Nephron progenitor cell (in vitro differentiated cells): ENCODE results near the gene KRTAP2-1.
"Not testable (repeated sequence)": the region's sequence is repeated elsewhere in the genome, so short reads cannot be mapped to it uniquely, and the experiment has no call there.

Source experiments
- DNase-seq: peaks from one replicate; pipeline ENCODE4 v3.0.0; 2021
- H3K27ac Mint-ChIP-seq: 2 replicates; pipeline ENCODE4 v1.8.0; 2021; ENCODE audit warnings: mild to moderate bottlenecking, moderate library complexity, mixed read lengths
- H3K27me3 Mint-ChIP-seq: 2 replicates; pipeline ENCODE4 v1.8.0; 2021; ENCODE audit warnings: mild to moderate bottlenecking, low read depth, mixed read lengths; ENCODE audit not compliant: poor library complexity
- H3K36me3 Mint-ChIP-seq: 2 replicates; pipeline ENCODE4 v1.8.0; 2021; ENCODE audit warnings: low read depth, mixed read lengths
- H3K4me1 Mint-ChIP-seq: 2 replicates; pipeline ENCODE4 v1.8.0; 2021; ENCODE audit warnings: mixed read lengths
- H3K4me3 Mint-ChIP-seq: 2 replicates; pipeline ENCODE4 v1.8.0; 2021; ENCODE audit warnings: mild to moderate bottlenecking, moderate library complexity, mixed read lengths
- H3K9me3 Mint-ChIP-seq: 2 replicates; pipeline ENCODE4 v1.8.0; 2021; ENCODE audit warnings: mild to moderate bottlenecking, moderate library complexity, mixed read lengths
- CTCF ChIP-seq: fragments of 200-600 bp; sonication (generic); IDR thresholded peaks from 2 replicates; pipeline ENCODE4 v1.5.0; 2021; ENCODE audit warnings: antibody characterized with exemption

Gene KRTAP2-1

GRCh38 chr17:41008811-41009210 lies 38.3 kb downstream of the KRTAP2-1 start, which contains the start of gene KRTAP3-1:
Gene KRTAP3-1 (minus strand): TSS chr17:41009128. CDS start chr17:41009074, 54 bp downstream.
- Mint-ChIP-seq H3K9me3 (no peaks in the 10 kb centered on the region), H3K36me3 (no peaks in the 10 kb centered on the region), H3K4me3 (no peak within 1 kb of the TSS), H3K4me1 (no peaks in the 10 kb centered on the region), H3K27ac (no peak within 1 kb of the TSS), H3K27me3 (no peaks in the 10 kb centered on the region)
- no peak for TF ChIP-seq CTCF
- DNase-seq = no peak

- Mint-ChIP-seq H3K27me3 (peaks cover 2% of the 10 kb centered on the region), H3K9me3 (no peaks in the 10 kb centered on the region), H3K4me1 (no peaks in the 10 kb centered on the region), H3K4me3 (no peak overlapping the region), H3K27ac (no peak overlapping the region), H3K36me3 (no peaks in the 10 kb centered on the region)
- no peak for TF ChIP-seq CTCF
- DNase-seq = no peak
Measured at GRCh38 chr17:41004397-41004796, 42.7 kb downstream of the KRTAP2-1 start.

- no peaks in the 10 kb centered on the region for H3K36me3 Mint-ChIP-seq
- H3K4me3 Mint-ChIP-seq = no peak overlapping the region
- no peaks in the 10 kb centered on the region for H3K9me3 Mint-ChIP-seq
- no peak overlapping the region for H3K27ac Mint-ChIP-seq
- H3K4me1 Mint-ChIP-seq = no peaks in the 10 kb centered on the region
- peaks cover 2% of the 10 kb centered on the region for H3K27me3 Mint-ChIP-seq
- DNase-seq = no peak
- TF ChIP-seq CTCF = no peak
Measured at GRCh38 chr17:41003926-41004325, 43.2 kb downstream of the KRTAP2-1 start.

- TF ChIP-seq CTCF = no peak
- Mint-ChIP-seq H3K4me3 (no peak overlapping the region), H3K27ac (no peak overlapping the region), H3K27me3 (peaks cover 2% of the 10 kb centered on the region), H3K9me3 (no peaks in the 10 kb centered on the region), H3K4me1 (no peaks in the 10 kb centered on the region), H3K36me3 (no peaks in the 10 kb centered on the region)
- no peak for DNase-seq
Measured at GRCh38 chr17:41002814-41003213, 44.3 kb downstream of the KRTAP2-1 start.

GRCh38 chr17:41001795-41002194 lies 45.3 kb downstream of the KRTAP2-1 start:
- Mint-ChIP-seq H3K4me3 (no peak overlapping the region), H3K4me1 (peaks cover 6% of the 10 kb centered on the region), H3K27ac (no peak overlapping the region), H3K27me3 (peaks cover 2% of the 10 kb centered on the region), H3K9me3 (no peaks in the 10 kb centered on the region), H3K36me3 (no peaks in the 10 kb centered on the region)
- TF ChIP-seq CTCF = no peak
- no peak for DNase-seq

- H3K4me1 Mint-ChIP-seq, H3K36me3 Mint-ChIP-seq, H3K27ac Mint-ChIP-seq, H3K27me3 Mint-ChIP-seq, H3K4me3 Mint-ChIP-seq, DNase-seq, H3K9me3 Mint-ChIP-seq: not testable (repeated sequence)
Measured at GRCh38 chr17:40999563-40999962, 47.6 kb downstream of the KRTAP2-1 start, which contains the start of gene KRTAP3-2. Gene KRTAP3-2 (minus strand): TSS chr17:40999906. CDS start chr17:40999853, 53 bp downstream.
